GM13977 (cell line): ENCODE data around the gene GFRA1.

Experiments
- DNase-seq: peaks from one replicate; pipeline ENCODE4 v3.0.0; 2012; ENCODE audit warnings: low spot score
- in situ Hi-C: fragments of 300-500 bp; cut with MboI; formaldehyde crosslinking; loops from one replicate; pipeline ENCODE4 v1.12.0; 2022; ENCODE audit warnings: low sequenced_read_pairs, low pct_unique_long_range_greater_than_20kb, mixed read lengths, inconsistent platforms; ENCODE audit not compliant: unreplicated experiment
- TF ChIP-seq, protein P1 (sequence below): IDR thresholded peaks from 2 replicates; pipeline ENCODE4 v1.5.1; 2012; ENCODE audit warnings: mild to moderate bottlenecking, control low read depth; ENCODE audit not compliant: insufficient read depth; ENCODE audit errors: extremely low read depth, missing control alignments

The GFRA1 gene

DNA sequence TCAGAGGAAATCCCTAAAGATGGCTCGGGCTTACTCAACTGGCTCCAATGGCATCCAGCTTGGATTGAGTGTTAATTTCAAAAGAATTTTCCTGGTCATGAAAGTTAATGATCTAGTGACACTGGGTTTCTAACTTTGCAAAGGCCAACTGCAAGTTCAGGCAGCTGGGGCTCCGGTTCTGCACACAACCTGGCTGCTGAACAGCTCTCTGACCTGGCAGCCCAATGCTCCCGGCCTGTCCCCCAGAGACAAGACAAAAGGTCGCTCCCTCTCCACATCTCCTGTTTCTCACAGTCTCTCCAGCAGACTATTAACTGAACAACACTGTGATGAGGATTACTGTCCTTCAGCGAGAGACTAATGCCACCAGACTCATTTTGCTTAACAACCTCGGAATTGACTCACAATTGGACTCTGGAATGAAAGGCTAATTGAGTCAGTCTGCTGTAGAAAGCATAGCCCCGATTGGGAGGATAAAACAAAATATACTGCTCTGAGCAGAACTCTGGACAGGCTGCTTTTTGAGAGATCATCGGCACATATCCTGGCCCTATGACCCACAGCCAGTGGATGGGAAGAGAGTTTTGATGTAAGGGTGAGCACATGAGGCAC lies 174.5 kb downstream of the GFRA1 start:
- no peak for DNase-seq
- TF ChIP-seq, protein P1, sequence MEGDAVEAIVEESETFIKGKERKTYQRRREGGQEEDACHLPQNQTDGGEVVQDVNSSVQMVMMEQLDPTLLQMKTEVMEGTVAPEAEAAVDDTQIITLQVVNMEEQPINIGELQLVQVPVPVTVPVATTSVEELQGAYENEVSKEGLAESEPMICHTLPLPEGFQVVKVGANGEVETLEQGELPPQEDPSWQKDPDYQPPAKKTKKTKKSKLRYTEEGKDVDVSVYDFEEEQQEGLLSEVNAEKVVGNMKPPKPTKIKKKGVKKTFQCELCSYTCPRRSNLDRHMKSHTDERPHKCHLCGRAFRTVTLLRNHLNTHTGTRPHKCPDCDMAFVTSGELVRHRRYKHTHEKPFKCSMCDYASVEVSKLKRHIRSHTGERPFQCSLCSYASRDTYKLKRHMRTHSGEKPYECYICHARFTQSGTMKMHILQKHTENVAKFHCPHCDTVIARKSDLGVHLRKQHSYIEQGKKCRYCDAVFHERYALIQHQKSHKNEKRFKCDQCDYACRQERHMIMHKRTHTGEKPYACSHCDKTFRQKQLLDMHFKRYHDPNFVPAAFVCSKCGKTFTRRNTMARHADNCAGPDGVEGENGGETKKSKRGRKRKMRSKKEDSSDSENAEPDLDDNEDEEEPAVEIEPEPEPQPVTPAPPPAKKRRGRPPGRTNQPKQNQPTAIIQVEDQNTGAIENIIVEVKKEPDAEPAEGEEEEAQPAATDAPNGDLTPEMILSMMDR: no peak
- in situ Hi-C loops: no loop called here

DNA sequence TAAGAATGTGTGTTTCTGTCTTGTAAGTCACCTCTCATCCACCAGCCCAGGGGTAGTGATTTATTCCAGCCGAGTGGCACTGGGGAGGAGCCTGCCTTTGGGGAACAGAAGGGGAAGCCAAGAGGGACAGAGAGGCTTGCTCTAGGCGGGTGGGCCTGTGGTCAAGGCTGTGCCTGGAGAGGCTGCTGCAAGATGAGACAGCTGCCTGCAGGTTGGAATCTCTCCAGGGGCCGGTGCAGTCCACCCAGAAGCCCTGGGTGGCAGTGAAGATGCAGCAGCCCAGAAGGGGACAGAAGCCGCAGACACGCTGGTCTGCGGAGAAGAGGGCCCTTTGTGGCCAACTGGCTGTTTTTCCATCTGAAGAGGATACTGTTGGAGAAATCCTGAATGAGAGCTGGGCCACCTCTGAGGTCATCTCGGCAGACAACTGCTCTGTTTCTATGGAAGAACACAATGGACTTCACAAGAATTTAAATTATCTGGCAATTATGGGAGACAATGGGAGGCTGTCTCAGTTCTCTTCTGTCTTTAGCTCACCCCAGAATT lies 175.7 kb downstream of the GFRA1 start:
- in situ Hi-C loops: no loop called here
- DNase-seq: no peak
- TF ChIP-seq, protein P1: no peak

DNA sequence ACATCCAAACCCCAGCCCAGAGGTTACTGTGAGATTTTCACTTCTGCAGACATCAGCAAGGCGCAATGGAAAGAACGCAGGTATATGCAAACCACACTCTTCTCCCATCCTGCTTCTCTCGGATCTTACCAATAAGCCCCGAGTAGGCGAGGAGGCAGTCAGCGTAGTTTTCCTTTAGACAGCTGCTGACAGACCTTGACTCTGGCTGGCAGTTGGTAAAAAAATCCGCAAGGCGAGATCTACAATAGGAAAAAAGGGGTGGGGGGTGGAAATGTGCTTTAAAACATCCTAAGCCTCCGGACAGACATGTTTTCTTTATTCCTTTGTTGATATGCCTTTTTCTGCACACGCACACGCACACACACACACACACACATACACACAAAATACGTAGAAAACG lies 176.5 kb downstream of the GFRA1 start:
- TF ChIP-seq, protein P1: no peak
- in situ Hi-C loops: no loop called here
- DNase-seq: no peak

DNA sequence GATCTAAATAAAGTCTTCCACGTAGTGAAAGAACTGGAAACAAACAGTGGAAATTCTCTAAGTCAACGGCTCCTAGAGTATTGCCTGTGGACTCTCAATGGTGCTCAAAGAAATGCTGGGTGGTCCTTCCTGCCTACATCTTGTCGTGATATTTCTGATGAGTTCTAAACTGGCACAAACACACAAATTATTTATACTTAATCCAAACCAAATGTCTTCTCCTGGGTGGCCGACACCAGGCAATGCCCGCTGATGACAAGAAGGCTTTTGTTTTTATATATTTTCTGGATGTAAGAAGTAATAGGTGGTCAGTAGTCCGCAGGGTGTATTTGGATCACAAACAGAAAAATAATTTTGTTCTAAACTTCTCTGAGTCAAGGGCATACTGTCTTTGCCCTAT lies 178.7 kb downstream of the GFRA1 start:
- in situ Hi-C loops: no loop called here
- DNase-seq: no peak
- TF ChIP-seq, protein P1: no peak

DNA sequence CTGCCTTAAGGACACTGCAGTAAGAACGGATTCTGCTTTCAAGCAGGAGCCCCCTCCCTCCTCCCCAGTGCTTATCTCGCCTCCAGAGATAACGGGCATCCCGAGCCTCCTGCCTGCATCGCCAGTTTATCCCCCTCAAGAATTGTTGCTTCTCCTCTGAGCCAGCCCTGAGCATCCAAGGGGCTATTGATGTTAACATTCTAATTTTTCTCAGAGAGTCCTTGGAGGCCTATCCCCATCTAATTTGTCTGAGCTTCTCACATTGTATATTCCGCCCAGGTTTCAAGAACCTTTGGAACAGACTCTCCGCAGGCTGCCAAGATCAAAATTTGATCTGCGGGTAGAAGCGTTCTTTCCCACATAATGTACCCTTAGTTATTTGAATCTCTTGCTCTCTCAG lies 180.0 kb downstream of the GFRA1 start:
- TF ChIP-seq, protein P1: no peak
- in situ Hi-C loops: no loop called here
- no peak for DNase-seq

DNA sequence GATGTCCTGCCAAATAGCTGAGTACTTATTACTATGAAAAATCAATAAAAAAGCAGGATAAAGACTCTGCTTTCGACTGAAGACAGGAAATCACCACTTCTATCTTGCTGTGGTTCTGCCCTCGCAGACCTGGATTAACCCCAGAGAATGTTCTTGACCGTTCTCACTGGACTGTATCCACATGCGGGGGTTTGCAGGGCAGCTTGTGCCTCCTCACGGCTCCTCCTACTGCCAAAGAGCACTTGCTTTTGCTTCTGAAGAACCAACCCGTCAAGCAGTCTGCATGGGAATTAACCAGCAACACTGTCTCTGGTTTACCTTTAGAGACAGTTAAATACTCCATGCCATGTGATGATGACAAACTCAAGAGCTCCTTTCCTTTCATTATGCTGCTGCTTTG lies 184.0 kb downstream of the GFRA1 start:
- TF ChIP-seq, protein P1: no peak
- DNase-seq: no peak
- in situ Hi-C loops: no loop called here
